GM20000 (cell line): Measurements from ENCODE around the gene DCP1A.

Experiments
- DNase-seq: peaks from one replicate; pipeline ENCODE4 v3.0.0; 2012; ENCODE audit warnings: low spot score
- CTCF ChIP-seq: IDR thresholded peaks from 2 replicates; pipeline ENCODE4 v1.5.1; 2012; ENCODE audit warnings: mild to moderate bottlenecking, control low read depth; ENCODE audit errors: extremely low read depth, missing control alignments

DCP1A gene

GRCh38 chr3:53236112-53236841 is 111.1 kb downstream of the DCP1A start:
- TF ChIP-seq CTCF = no peak
- no peak for DNase-seq

- TF ChIP-seq CTCF = no peak
- no peak for DNase-seq
Measured at GRCh38 chr3:53235545-53235944, 111.8 kb downstream of the DCP1A start.

GRCh38 chr3:53234841-53235232 is 112.5 kb downstream of the DCP1A start:
- no peak for DNase-seq
- TF ChIP-seq CTCF = no peak

- no peak for TF ChIP-seq CTCF
- DNase-seq = no peak
Measured at GRCh38 chr3:53234130-53234840, 113.1 kb downstream of the DCP1A start.
